HG03139 (cell line): ENCODE measurements around the gene MSRB1.
A peak's percentile ranks its signal among the peaks of the same experiment; 100 is the strongest.
"Not testable (repeated sequence)": the region's sequence is repeated elsewhere in the genome, so short reads cannot be mapped to it uniquely, and the experiment has no call there.

Experiments used
- ATAC-seq: cut with Tn5 transposase; IDR thresholded peaks from one replicate; pipeline ENCODE4 v1.9.1; 2021; ENCODE audit not compliant: unreplicated experiment

The MSRB1 gene

DNA sequence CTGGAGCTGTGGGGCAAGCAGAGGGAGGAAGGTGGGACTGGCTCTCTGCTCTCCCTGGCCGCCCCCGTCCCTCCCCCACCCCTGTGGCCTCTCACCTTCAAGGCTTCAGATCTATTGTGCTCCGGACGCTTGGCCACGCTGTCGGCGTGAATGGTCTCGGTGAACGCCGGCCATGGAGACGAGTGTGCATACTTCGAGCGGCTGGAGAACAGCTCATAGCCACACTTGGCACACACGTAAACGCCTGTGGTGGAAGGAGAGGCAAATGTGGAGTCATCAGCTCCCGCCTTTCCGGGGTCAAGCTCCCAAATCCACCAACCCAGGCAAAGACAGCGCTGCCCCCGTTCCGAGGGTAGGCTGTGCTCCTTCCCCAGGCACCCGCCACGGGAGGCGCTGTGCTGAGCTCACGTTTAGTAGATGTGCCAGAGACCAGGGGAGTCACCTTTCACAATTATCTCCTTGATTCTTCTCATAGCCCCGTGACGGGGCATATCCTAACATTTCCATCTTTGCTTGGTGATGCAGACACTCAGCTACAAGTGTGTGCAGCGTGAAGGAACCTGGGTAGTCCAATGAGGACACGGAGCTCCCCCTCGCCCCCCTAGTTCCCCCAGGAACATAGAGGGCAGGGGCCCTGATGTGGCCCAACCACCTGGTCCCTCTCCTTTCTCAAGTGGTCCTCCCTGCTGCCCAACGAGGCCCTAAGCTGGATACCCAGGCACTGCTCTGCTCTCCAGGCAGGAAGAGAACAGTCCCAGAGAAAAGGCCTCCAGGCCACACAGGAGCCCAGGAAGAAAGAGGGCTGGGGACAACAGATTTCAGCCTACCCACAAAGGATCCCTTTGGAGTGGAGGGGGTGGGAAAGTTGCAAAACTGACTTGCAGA lies 1.6 kb downstream of the MSRB1 start:
- ATAC-seq = no peak

DNA sequence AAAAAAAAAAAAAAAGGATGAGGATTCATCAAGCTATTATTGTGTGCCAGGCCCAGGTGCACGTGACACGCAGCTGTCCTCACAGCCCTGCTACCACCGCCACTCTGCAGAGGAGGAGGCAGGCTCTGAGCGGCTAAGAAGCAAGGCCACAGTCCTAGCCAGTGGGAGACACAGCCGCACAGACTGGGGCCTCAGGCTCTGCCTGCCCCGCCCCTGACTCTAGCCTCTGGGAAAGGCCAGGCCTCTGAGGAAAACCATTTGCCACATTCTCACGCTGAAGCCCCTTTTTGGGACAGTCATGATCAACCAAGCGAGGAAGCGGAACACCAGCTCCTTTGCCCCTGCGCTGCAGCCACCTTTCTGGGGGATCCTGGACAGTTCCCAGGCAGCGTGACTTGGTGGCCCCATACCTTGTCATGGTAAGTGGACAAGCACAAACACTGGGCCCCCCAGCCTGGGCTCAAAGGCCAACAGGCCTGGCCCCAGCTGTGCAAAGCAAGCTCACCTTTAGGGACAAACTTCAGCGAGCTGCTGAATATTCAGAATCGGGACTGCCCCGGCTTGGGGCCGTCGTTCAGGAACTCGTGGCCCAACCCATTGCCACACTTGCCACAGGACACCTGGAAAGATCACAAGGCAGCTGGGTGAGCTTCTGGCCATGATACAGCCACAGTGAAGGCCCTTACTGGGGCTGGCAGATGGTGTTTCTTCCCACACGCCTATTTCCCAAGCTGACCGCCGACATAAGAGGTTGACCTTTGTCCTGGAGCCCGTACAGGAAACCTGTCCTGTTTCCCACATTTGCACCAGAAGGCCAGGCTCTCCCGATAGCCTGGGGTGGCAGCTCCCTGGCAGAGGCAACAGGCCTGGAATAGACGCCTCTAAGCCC lies 2.5 kb downstream of the MSRB1 start:
- ATAC-seq = no peak

DNA sequence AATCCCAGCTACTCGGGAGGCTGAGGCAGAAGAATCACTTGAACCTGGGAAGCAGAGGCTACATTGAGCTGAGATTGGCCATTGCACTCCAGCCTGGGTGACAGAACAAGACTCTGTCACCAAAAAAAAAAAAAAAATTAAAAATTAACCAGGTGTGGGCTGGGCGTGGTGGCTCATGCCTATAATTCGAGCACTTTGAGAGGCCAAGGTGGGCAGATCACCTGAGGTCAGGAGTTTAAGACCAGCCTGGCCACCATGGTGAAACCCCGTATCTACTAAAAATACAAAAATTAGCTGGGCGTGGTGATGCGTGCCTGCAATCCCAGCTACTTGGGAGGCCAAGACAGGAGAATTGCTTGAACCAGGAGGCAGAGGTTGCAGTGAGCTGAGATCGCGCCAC lies 3.2 kb downstream of the MSRB1 start:
- not testable (repeated sequence) for ATAC-seq

DNA sequence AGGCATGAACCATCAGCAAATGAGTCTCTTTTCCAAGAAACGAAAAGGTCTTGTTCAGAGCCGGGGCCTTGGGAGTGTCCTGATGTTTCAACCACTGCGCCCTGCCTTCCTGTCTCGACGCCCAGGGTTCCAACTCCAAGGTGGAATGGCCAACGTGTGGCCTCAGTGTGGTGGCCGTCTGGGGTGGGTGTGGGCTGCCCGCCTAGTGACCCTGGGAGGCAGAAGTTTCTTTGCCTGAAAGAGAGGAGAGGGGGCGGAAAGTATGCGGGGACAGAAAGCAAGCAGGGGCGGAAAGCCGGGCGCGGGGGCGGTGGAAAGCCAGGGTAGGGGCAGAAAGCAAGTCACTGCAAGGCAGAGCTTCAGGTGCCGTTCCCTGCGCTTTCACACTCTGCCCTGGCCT lies 4.1 kb downstream of the MSRB1 start:
- no peak for ATAC-seq

DNA sequence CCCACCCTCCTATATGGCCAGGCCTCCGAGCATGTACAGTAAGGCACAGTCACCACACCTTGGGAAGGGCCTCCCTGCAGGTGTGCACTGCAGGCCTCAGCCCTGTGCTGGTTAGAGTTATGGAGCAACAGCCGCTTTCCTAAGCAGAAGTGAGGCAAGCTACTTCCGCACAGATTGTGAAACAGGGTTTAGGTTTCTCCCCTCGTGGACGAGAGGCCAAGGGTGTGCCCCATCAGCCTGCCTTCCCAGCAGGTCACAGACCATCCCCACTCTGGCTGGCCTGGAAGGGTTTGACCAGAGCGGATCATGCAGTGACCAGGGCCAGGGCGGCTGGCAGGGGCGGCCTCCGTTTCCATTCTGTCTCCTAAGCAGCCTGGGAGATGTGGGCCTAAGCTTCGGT lies 4.7 kb downstream of the MSRB1 start:
- no peak for ATAC-seq

DNA sequence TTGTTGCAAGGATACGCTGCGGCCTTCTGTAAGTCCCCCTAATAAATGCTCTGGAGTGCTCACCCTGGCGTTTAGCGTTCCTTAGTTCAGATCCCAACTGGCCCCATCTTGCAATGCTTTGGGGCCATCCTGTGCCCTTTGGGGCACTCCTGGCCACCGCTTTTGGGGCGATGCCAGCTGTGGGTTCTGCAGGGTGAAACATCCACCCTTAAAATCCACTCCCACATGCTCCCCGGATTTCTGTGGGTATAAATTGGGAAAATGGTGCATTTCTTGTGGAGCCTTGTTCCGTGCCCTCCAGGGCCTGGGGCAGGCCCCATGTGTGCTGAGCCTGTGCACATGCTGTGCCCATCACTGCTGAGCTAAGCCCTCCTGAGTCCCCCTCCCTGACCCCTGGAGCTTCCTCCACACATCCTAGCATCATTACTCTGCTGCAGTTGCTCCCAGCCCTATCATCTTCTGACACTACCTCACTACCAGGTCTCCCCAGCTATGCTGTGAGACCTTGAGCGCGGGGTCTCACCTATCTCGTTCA lies 6.0 kb downstream of the MSRB1 start:
- ATAC-seq = no peak

DNA sequence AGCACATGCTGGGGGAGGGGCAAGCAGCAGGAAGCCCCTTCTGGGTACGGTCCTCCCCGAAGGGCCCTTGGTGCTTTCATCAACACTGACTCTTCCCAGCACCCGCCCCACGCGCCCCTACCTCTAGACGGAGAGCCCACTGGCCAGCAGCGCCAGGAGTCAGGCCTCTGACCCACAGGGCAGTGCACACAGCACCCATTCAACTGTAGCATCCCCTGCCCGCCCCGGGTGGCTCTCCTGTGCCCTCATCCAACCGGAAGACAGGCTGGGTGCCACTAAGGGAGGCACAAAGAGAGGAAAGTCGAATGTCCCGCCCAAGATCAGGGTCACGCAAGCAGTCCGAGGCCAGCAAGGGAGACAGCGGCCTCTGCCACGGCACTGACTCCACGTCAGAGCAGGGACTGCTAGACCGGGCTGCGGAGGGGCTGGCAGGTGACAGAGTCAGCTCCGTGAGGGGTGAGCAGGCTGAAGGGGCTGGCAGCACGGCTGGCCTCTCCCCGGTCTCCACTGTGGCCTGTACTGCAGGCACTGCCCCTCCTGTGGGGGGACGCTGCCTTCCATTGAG lies 9.8 kb downstream of the MSRB1 start:
- ATAC-seq = no peak

DNA sequence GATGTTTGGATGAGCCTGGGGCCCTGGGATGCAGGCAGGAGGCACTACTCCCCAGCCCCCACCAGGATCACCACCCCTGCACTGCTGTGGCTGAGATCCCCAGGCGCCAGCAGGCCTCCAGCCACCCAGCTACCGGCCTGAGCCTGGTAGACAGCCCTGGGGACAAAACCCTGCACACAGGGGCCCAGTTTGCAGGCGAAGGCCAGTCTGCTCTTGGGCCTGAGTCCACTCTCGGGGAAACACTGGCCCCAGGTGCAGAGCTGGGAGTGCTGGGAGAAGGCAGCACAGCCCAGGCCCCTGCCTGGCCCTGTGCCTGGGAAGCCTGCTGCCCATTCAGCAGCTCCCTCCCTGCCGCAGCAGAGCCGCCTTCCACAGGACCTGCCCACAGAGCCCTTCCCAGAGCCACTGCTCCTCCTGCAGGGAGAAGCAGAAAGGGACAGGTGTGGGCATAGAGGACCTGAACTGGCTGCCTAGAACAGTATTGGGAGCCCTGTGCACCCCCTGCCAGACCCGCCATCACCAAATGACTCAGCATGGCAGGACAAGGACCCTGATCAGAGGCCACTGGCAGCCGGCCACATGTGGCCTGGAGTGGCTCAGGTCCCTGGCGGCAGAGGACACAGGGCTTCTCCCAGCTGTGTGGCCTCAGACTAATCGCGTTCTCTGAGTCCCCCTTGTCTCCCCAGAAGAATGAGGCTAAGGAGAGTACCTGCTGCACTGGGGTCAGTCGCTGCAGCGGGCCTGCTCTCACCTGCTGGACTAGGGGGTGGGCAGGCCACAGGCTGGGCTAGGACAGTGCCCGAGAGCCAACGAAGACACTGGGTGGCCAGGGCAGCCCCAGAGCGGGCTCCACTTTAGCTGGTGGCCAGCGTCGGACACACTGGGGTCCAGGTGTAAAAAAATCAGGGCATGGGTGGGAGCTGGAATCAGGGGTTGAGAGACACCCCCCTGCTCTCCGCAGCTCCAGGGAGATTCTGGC lies 10.7 kb downstream of the MSRB1 start:
- no peak for ATAC-seq

DNA sequence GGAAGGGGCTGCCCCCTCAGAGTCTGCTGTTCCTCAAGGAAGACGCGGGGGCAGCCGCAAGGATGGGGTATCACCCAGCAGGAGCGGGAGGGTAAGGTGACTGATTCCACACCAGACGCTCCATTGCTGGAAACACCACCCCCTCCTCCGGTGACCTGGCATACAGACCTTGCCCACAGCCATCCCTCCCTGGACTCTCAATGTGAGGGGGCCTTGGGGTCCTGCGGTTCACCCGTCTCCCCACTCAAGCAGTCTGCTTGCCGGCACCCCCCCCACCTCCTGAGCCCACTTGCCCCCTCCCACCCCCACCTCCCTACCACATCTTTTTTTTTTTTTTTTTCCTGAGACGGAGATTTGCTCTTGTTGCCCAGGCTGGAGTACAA lies 12.7 kb downstream of the MSRB1 start:
- no peak for ATAC-seq

DNA sequence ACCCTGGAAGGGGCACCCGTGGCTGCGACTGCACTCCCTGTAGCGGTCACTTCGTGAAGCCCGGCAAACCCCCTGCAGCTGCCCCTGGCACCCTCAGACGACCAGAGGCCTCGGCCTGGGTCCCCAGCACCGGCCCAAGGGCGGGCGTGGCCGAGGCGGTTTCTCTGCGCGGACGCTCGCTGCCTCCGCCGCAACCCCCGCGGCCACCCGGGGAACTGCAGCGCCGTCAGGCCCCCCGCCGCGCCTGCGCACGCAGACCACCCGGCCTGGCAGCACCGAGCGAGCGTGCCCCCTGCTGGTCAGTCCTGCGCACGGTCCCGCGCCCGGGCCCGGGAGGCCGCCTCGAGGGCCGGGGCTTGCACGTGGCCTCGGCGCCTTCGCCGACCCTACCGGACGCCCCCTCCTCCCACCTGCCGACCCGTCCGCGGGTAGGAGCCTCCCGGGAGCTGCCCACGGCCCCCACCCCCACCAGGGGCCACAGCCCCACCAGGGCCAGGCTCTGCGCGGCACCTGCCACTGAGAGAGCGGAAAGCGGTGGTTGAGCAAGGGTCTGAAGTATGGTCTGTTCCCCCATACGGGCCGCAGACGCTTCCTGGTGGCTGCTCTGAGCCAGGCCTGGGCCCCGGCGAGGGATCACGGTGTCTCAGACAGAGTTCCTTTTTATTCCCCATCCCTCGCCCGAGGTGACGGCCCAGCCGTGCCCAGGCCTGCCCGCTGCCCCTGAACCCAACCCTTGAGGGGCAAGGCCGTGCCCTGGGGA lies 13.2 kb downstream of the MSRB1 start:
- ATAC-seq = peak; percentile 85

DNA sequence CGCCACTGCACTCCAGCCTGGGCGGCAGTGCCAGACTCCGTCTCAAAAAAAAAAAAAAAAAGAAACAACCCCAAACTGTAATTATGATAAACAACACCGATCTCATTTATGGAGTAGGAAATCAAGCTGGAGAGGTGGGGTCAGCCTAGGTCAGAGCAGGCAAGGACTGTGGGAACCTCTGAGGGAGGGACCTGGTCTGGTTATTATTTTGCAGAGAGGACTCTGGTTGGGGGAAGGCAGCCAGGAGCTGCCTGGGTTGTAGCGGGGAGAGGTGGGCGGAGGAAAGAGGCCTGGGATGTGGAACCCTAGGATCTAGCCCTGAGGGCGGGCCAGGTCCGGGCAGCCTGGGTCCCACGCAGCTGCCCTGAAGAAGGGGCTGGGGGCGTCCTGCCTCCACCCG lies 13.9 kb downstream of the MSRB1 start:
- ATAC-seq = no peak

DNA sequence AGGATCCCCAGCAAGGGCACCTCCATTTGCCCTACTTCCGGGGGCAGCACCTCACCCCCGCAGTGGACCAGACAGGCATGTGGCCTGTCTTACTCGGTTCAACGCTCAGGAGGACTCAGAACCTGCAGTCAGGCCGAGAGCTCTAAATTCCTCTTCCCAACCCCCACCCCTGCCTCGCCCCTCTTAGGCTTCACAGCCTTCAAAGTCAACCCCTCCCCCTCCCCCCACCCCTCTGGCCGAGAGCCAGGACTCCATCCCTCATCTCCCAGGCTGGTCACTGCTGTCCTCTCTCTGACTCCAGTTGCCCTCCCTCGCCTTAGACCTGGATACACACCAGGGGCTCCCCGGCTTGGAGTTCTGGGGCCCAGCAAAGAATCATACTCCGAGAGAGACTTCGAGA lies 16.7 kb downstream of the MSRB1 start:
- no peak for ATAC-seq

DNA sequence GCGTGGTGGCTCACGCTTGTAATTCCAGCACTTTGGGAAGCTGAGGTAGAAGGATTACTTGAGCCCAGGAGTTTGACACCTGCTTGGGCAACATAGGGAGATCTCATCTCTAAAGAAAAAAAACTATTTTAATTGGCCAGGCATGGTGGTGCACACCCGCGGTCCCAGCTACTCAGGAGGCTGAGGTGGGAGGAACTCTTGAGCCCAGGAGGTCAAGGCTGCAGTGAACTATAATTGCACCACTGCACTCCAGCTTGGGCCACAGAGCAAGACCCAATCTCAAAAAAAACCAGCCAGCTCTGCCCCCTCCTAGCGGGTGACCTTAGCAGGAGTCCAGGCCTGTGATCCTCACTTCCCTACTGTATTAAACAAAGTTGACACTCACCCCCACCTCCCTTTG lies 18.9 kb downstream of the MSRB1 start:
- ATAC-seq = no peak

DNA sequence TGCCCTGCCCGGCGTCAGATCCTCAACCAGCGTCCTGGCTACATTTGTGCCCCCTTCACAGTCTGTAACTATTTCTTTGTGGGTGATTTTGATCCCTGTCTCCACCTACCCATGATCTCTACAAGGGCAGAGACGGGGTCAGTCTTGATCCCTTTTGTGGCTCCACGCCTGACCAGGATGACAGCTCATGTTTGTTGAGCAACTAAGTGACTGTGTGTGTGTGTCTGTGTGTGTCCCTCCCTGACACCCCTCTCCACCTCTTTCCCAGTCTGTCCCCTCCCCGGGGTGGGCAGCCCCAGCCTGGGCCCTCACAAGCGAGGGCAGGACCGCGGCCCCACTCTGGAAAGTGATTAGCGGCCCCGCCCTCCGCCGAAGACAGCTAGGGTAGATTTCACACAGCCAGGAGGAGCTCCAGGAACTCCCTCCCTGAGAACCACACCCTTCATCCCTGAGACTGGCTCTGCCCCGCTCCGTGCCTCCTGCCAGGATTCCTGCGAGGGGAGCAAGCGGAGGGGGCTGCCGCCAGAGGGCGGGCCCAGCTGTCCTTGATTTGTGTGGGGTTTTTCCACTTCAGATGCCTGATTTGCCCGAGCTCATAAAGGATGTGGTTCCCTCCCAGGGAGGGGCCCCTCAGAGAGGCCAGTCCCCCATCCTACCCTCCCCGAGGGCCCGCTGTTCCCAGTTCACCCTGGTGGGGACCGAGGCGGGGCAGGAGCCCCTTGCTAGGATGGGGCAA lies 19.5 kb downstream of the MSRB1 start:
- no peak for ATAC-seq

DNA sequence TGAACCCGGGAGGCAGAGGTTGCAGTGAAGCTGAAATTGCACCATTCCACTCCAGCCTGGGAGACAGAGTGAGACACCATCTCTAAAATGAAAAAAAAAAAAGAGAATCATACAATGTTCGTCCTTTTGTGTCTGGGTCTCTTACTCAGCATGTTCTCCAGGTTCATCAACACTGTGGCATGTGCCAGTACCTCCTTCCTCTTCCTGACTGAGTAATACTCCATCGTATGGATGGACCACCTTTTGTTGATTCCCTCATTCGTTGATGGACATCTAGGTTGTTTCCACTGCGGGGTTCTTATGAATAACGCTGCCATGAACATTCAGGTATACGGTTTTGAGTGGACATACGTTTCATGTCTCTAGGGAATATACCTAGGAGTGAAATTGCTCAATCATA lies 20.6 kb downstream of the MSRB1 start:
- ATAC-seq = no peak

DNA sequence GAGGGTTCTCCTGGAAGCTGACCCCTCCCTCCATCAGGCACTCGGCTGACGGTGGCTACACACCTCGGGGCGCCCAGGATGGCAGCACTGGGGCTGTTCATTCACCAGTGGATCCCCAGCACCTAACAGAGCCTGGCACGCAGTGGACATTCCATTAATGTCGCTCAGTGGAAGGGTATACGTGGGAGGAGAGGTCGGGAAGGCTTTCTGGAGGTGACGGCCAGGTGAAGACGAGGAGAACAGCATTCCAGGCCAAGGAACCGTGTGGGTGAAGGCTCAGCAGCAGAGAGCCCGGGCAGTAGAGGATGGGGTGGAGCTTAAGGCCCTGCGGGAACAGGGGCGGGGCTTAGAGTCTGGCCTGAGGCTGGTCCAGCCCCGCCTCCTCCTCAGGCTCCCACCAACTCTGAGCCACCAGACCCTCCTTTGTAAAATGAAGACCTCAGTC lies 22.2 kb downstream of the MSRB1 start:
- no peak for ATAC-seq

DNA sequence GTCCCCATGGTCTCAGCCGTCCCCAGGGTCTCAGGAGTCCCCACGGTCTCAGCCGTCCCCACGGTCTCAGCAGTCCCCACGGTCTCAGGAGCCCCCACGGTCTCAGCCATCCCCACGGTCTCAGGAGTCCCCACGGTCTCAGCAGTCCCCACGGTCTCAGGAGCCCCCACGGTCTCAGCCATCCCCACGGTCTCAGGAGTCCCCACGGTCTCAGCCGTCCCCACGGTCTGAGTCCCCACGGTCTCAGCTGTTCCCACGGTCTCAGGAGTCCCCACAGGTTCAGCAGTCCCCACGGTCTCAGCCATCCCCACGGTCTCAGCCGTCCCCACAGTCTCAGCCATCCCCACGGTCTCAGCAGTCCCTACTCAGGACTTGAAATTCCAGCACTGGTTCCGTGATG lies 22.9 kb downstream of the MSRB1 start:
- ATAC-seq = not testable (repeated sequence)

DNA sequence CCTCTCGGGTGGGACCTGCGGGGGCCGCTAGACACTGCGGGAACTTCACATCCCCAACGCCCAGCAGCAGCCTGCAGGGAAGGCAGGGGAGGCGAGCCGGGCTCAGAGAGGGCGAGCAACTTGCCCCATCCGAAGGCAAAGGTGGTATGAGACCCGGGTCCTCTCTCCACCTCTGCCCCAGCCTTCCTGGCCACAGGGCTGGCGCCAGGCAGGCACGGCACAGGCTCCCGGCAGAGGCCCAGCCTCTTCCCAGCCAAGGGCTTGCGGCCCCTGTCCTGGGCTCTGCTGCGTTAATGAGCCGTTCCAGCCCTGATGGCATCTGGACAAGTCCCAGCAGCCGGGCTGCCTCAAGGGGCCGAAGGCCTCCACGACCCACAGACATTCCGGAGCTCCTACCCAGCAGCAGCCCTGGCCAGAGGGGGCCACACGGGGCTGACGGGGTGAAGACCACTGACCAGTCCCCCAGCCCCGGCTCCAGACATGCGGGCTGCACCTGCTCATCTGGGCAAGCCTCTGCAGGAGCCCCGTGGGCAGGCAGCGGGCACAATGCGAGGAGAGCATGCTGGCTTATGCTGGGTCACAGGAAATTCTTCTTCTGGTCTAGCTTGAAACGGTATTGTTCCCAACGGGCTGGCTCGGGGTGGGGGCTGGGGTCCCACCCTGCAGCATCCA lies 23.5 kb downstream of the MSRB1 start:
- no peak for ATAC-seq
